ENCODE data around the gene GZMA. TPM values are rescaled to one million over a fixed set of nuclear protein-coding genes. Genes with fewer than 3 reads are reported as not detected.

GZMA gene
- total RNA-seq, 2 experiments from 2014 or later = 3.5 to 5.0 TPM

DNA sequence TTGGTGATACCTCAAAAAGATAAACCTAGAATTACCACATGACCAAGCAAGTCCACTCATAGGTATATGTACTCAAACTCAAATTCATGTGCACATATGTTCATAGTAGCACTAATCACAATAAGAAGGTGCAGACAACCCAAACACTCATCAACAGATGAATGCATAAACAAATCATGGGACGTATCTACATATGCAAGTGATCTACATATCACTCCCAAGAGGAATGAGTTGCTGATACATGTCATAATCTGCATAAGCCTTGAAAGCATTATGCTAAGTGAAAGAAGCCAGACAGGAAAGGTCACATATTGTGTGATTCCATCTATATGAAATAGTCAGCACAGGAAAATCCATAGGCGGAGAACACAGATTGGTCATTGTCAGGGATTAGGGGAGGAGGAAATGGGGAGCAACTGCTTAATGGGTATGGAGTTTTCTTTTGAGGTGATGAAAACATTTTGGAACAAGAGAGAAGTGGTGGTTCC is 46.9 kb downstream of the GZMA start:
- Mint-ChIP-seq H3K27me3 (peaks cover 22% of the 10 kb centered on the region), H3K9me3 (no peaks in the 10 kb centered on the region), H3K4me1 (ENCODE audit: low read depth) (peaks cover 6% of the 10 kb centered on the region), H3K27ac (no peak overlapping the region), H3K4me3 (no peak overlapping the region), H3K36me3 (ENCODE audit: low read depth) (no peaks in the 10 kb centered on the region)
- Histone ChIP-seq H3K27ac (ENCODE audit: low read depth in 1 of 2, low read length in 2 of 2) (no peak overlapping the region), H3K4me3 (ENCODE audit: low read length) (no peak overlapping the region), H3K9me3 (ENCODE audit: control insufficient read depth in 1 of 2, insufficient read depth in 1 of 2, low read length in 2 of 2) (no peaks in the 10 kb centered on the region), H3K4me1 (ENCODE audit: insufficient read depth, low read length) (peaks cover 8% of the 10 kb centered on the region), H3K36me3 (ENCODE audit: insufficient read depth, low read length) (no peaks in the 10 kb centered on the region), H3K27me3 (ENCODE audit: control insufficient read depth in 1 of 2, insufficient read depth in 2 of 2, low read length in 2 of 2) (peaks cover 0 to 3% of the 10 kb centered on the region in 2 experiments)
- intact Hi-C loops (cut with DNase I, micrococcal nuclease) = loop anchor here in 1 of 2 experiments (5.0 kb wide), 1 partner anchor 47 kb away; the partner anchor contains the start of gene GZMA
- DNase-seq = no peak
- TF ChIP-seq CTCF (IDR thresholded peaks at IDR 0.05) = no peak
- POLR2A ChIA-PET = no interaction called here
- no peak for ATAC-seq (ENCODE audit: poor library complexity)
- CTCF ChIA-PET = interaction anchor here (0.8 kb wide), 1 partner anchor 243 kb away, joined by 3 read pairs; no protein-coding TSS in a partner anchor

GRCh38 chr5:55151923-55152842 is 49.7 kb downstream of the GZMA start:
- TF ChIP-seq CTCF (IDR thresholded peaks at IDR 0.05) = no peak
- ChIA-PET POLR2A (no interaction called here), CTCF (interaction anchor here (0.9 kb wide), 1 partner anchor 258 kb away, joined by 3 read pairs; no protein-coding TSS in a partner anchor)
- H3K27me3 Mint-ChIP-seq = peaks cover 37% of the 10 kb centered on the region
- Histone ChIP-seq H3K27me3 (ENCODE audit: control insufficient read depth in 1 of 2, insufficient read depth in 2 of 2, low read length in 2 of 2) (peaks cover 0 to 6% of the 10 kb centered on the region in 2 experiments), H3K4me1 (ENCODE audit: insufficient read depth, low read length) (no peaks in the 10 kb centered on the region), H3K27ac (ENCODE audit: low read depth in 1 of 2, low read length in 2 of 2) (no peak overlapping the region), H3K9me3 (ENCODE audit: control insufficient read depth in 1 of 2, insufficient read depth in 1 of 2, low read length in 2 of 2) (peaks cover 0 to 4% of the 10 kb centered on the region in 2 experiments), H3K36me3 (ENCODE audit: insufficient read depth, low read length) (no peaks in the 10 kb centered on the region), H3K4me3 (ENCODE audit: low read length) (no peak overlapping the region)
- no peak overlapping the region for H3K4me3 Mint-ChIP-seq
- intact Hi-C loops (cut with DNase I, micrococcal nuclease) = no loop called here
- no peaks in the 10 kb centered on the region for H3K9me3 Mint-ChIP-seq
- H3K36me3 Mint-ChIP-seq (ENCODE audit: low read depth) = no peaks in the 10 kb centered on the region
- no peak for ATAC-seq (ENCODE audit: poor library complexity)
- no peak for DNase-seq
- no peak overlapping the region for H3K27ac Mint-ChIP-seq
- H3K4me1 Mint-ChIP-seq (ENCODE audit: low read depth) = no peaks in the 10 kb centered on the region

DNA sequence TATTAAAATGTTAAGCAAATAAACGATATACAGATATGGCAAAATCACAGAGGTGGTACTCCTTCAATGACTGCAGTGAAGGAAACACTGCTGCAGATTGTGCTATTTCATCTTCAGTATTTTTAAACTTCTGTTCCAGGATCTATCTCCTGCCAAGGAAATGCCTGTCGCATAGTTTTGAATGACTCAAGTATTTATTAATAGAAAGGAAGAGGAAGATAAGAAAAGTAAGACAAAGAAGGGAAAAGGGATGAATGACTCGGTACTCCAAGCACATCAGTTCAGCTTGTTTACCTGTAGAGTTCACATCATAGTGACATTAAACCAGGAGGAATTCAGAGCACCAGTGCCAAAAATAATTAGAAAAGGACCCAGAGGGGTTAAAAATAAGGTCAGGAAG is 52.4 kb downstream of the GZMA start:
- intact Hi-C loops (cut with DNase I, micrococcal nuclease) = loop anchor here in 1 of 2 experiments (5.0 kb wide), 1 partner anchor 638 kb away; the partner anchor contains the start of gene SNX18
- DNase-seq (no peak), ATAC-seq (ENCODE audit: poor library complexity) (no peak)
- Histone ChIP-seq H3K4me3 (ENCODE audit: low read length) (no peak overlapping the region), H3K27ac (ENCODE audit: low read depth in 1 of 2, low read length in 2 of 2) (no peak overlapping the region), H3K36me3 (ENCODE audit: insufficient read depth, low read length) (no peaks in the 10 kb centered on the region), H3K4me1 (ENCODE audit: insufficient read depth, low read length) (no peaks in the 10 kb centered on the region), H3K27me3 (ENCODE audit: control insufficient read depth in 1 of 2, insufficient read depth in 2 of 2, low read length in 2 of 2) (peaks cover 2 to 6% of the 10 kb centered on the region in 2 experiments), H3K9me3 (ENCODE audit: control insufficient read depth in 1 of 2, insufficient read depth in 1 of 2, low read length in 2 of 2) (peaks cover 0 to 4% of the 10 kb centered on the region in 2 experiments)
- Mint-ChIP-seq H3K27ac (no peak overlapping the region), H3K9me3 (no peaks in the 10 kb centered on the region), H3K4me1 (ENCODE audit: low read depth) (no peaks in the 10 kb centered on the region), H3K36me3 (ENCODE audit: low read depth) (no peaks in the 10 kb centered on the region), H3K27me3 (peaks cover 43% of the 10 kb centered on the region), H3K4me3 (no peak overlapping the region)
- ChIA-PET CTCF (no interaction called here), POLR2A (no interaction called here)
- TF ChIP-seq CTCF (IDR thresholded peaks at IDR 0.05) = no peak

Other genes starting within 250 kb of the GZMA start
- not detected for gene ESM1, start 117.1 kb upstream of the GZMA start, total RNA-seq
- 1 to 10 TPM; 4.5 to 7.0 TPM for gene GZMK, start 78.4 kb upstream of the GZMA start, total RNA-seq
- gene GPX8, start 57.5 kb downstream of the GZMA start, total RNA-seq = not detected
- gene CDC20B, start 70.5 kb downstream of the GZMA start, total RNA-seq = not detected
- not detected for gene MCIDAS, start 124.7 kb downstream of the GZMA start, total RNA-seq
- not detected for gene CCNO, start 131.0 kb downstream of the GZMA start, total RNA-seq
- gene DHX29, start 205.0 kb downstream of the GZMA start, total RNA-seq = 10 to 100 TPM; 13.8 to 17.9 TPM
- gene MTREX, start 205.3 kb downstream of the GZMA start, total RNA-seq = 10 to 100 TPM; 50.9 to 54.5 TPM

Data from CD4-positive, alpha-beta T cell (primary cell).